Measurements from ENCODE around the gene PLEKHM2. TPM values are rescaled to one million over a fixed set of nuclear protein-coding genes. Genes with fewer than 3 reads are reported as not detected.
A peak's percentile ranks its signal among the peaks of the same experiment; 100 is the strongest.

PLEKHM2 gene
- total and polyA plus RNA-seq, 9 donors, result 22.1 to 81.8 (median 50.1) TPM

GRCh38 chr1:15753776-15754175, 69.7 kb downstream of the PLEKHM2 start:
- TF ChIP-seq CTCF (IDR thresholded peaks at IDR 0.05), result no peak
- TF ChIP-seq POLR2A (IDR thresholded peaks at IDR 0.05), result no peak
- TF ChIP-seq EP300 (IDR thresholded peaks at IDR 0.05), result no peak
- Histone ChIP-seq H3K4me1 (ENCODE audit: insufficient read depth) (peaks cover 13% of the 10 kb centered on the region), H3K27ac (no peak overlapping the region), H3K4me3 (no peak overlapping the region), H3K36me3 (no peaks in the 10 kb centered on the region), H3K9me3 (no peaks in the 10 kb centered on the region), H3K27me3 (no peaks in the 10 kb centered on the region)
- WGBS, 3 donors, result 77 to 86% (median 84%) methylated on average over 10 of the region's 10 CpGs
- intact Hi-C loops (cut with DNase I), result no loop called here
- DNase-seq, result peak in 1 of 5 donors; percentile 20

DNA sequence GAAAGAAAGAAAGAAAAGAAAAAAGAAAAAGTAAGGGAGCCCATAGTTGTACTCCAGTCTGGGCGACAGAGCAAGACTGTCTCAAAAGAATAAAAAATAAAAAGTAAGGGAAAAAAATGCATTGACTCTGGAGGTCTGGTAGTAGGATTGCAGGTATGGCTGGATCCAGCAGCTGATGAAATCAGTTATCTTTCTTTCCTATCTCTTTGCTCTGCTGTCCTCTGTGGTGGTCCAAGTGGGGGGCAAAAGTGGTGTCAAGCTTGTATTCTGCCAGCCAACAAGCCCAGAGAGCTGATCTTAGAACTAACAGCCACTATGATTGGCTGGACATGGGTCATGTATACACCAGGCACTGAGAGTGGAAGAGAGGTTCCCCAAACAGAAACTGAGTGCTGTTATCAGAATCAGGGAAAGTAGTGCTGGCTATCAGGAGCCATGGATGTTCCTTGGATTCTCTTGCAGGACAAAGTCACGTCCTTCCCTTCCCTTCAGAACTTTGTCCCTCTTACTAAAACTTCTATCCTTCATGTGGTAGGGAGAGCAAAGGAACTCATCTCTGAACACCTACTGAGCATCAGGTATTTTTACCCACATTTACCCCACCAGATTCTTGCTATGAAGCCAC, 71.0 kb downstream of the PLEKHM2 start:
- WGBS, 3 donors, result 88 to 96% (median 94%) methylated on average over 2 of the region's 2 CpGs
- Histone ChIP-seq H3K27me3 (no peaks in the 10 kb centered on the region), H3K27ac (no peak overlapping the region), H3K4me1 (ENCODE audit: insufficient read depth) (peaks cover 3% of the 10 kb centered on the region), H3K4me3 (no peak overlapping the region), H3K9me3 (no peaks in the 10 kb centered on the region), H3K36me3 (no peaks in the 10 kb centered on the region)
- TF ChIP-seq EP300 (IDR thresholded peaks at IDR 0.05) (no peak), CTCF (IDR thresholded peaks at IDR 0.05) (no peak), POLR2A (IDR thresholded peaks at IDR 0.05) (no peak)
- no peak for DNase-seq
- intact Hi-C loops (cut with DNase I), result no loop called here

DNA sequence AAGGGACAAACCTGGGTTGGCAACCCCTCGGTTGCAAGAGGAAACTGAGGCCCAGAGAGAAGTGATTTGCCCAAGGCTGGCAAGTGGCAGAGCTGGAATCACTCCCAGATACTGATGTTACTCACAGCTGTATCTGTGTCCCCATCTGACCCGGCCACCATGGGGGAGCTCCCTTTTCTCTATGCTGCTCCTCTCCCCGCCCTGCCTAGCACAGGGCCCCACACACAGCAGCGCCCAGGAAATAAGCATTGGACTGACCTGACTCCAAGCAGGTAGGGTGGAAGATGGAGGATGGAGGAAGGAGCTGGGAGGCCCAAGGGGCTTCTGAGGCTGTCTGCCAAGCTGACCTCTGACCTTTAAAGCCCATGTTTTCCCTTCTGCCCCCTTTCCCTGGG, 71.5 kb downstream of the PLEKHM2 start:
- no peak for DNase-seq
- WGBS, 3 donors, result 82 to 89% (median 88%) methylated on average over 4 of the region's 4 CpGs
- Histone ChIP-seq H3K9me3 (no peaks in the 10 kb centered on the region), H3K27me3 (no peaks in the 10 kb centered on the region), H3K27ac (no peak overlapping the region), H3K36me3 (no peaks in the 10 kb centered on the region), H3K4me1 (ENCODE audit: insufficient read depth) (peaks cover 4% of the 10 kb centered on the region), H3K4me3 (no peak overlapping the region)
- intact Hi-C loops (cut with DNase I), result no loop called here
- TF ChIP-seq POLR2A (IDR thresholded peaks at IDR 0.05) (no peak), CTCF (IDR thresholded peaks at IDR 0.05) (no peak), EP300 (IDR thresholded peaks at IDR 0.05) (no peak)

DNA sequence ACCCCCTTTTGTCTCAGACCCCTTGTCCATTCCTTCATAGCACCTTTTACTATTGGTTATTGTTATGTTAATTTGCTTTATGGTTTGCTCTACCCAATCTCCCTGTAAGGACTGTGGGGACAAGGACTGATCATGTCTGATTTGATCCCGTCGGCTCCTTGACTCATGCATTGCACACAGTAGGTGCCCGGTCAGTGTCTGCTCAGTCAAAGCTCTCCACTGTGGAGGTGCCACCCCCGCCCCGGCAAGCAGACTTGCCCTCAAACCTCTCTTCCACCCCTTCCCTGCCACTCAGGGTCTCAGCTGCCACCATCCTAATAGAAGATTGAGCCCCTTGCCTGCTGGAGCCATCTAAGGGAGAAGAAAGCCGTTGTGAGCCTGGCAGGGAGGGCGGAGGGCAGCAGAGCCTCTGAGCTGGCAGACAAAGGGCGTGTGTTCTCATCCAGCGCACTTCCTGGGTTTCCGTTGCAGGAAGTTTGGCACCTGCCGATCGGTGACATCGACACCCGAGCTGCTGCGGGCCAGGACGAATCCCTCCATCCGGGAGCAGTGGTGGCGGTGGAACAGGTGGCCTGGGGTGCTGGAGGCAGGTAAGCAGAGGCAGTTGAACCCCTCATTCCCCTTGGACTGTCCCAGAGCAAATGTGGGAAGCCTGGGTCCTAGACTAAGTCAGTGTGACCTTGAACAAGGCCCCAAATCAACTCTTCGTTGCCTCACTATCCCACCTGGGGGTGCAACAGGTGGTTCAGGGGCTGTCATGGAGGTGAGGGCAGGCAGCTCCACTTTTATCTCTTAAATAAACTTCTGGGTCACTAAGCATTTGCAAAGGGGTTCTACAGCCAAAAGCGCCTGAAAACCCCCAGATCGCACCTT, 72.3 kb downstream of the PLEKHM2 start:
- Histone ChIP-seq H3K4me1 (ENCODE audit: insufficient read depth) (peaks cover 10% of the 10 kb centered on the region), H3K27ac (no peak overlapping the region), H3K9me3 (no peaks in the 10 kb centered on the region), H3K4me3 (no peak overlapping the region), H3K36me3 (no peaks in the 10 kb centered on the region), H3K27me3 (no peaks in the 10 kb centered on the region)
- intact Hi-C loops (cut with DNase I), result no loop called here
- no peak for TF ChIP-seq EP300 (IDR thresholded peaks at IDR 0.05)
- no peak for TF ChIP-seq CTCF (IDR thresholded peaks at IDR 0.05)
- no peak for TF ChIP-seq POLR2A (IDR thresholded peaks at IDR 0.05)
- 77 to 86% (median 82%) methylated on average over 20 to 21 of the region's 21 CpGs for WGBS, 3 donors
- no peak for DNase-seq

All from ovary (tissue), 9 donors.